Mucosa of descending colon (tissue), 3 donors: ENCODE results near the gene CRYBG2. TPM values are rescaled to one million over a fixed set of nuclear protein-coding genes. Genes with fewer than 3 reads are reported as not detected.
A peak's percentile ranks its signal among the peaks of the same experiment; 100 is the strongest.
"Not testable (repeated sequence)": the region's sequence is repeated elsewhere in the genome, so short reads cannot be mapped to it uniquely, and the experiment has no call there.

Experiments used
- ATAC-seq: fragments of 200-7000 bp; cut with Tn5 transposase; one replicate; pipeline ENCODE4 v1.9.1; 2020; ENCODE audit warnings: mild to moderate bottlenecking, moderate library complexity
- DNase-seq, 3 donors: peaks; one replicate each; pipeline ENCODE4 v3.0.0-alpha.2; 2020
- H3K36me3 ChIP-seq: fragments of 200-600 bp; one replicate; pipeline ENCODE4 v1.8.0; 2021; ENCODE audit warnings: low read depth, mild to moderate bottlenecking
- H3K4me1 ChIP-seq: fragments of 200-600 bp; one replicate; pipeline ENCODE4 v1.8.0; 2021; ENCODE audit warnings: low read depth, mild to moderate bottlenecking
- H3K4me3 ChIP-seq: fragments of 200-600 bp; one replicate; pipeline ENCODE4 v1.8.0; 2021; ENCODE audit warnings: mild to moderate bottlenecking
- H3K9me3 ChIP-seq: fragments of 200-600 bp; one replicate; pipeline ENCODE4 v1.8.0; 2021; ENCODE audit warnings: mild to moderate bottlenecking
- CTCF ChIP-seq: fragments of 200-600 bp; IDR thresholded peaks from one replicate; pipeline ENCODE4 v1.8.0; 2022; ENCODE audit warnings: antibody characterized with exemption, mild to moderate bottlenecking
- intact Hi-C, 2 donors: fragments of 100-400 bp; cut with DNase I in 1 of 2; cut with micrococcal nuclease in 1 of 2; formaldehyde crosslinking; loops; one replicate each; pipeline versions ENCODE4 v1.11.0 to v1.11.1; 2022; cut with DNase I, micrococcal nuclease
- total RNA-seq, 3 donors: library from RNA; stranded (reverse); fragmentation: NEBNext Ultra II Directional in 2 of 3; extraction: Animal tissue kit (Norgen Biotek cat#: 25700) in 2 of 3; gene quantifications; one replicate each; pipeline versions ENCODE4 v1.2.1 to v1.2.4, GENCODE V29; 2021 to 2023
- donor health status: DM: no; HTN: no; CAD: no; lungs with moderate emphysema.
- donor health status: DM: no; HTN: no; CAD: no.
- donor health status: DM: no; HTN: yes; CAD: no.

Gene CRYBG2
- total RNA-seq, 3 donors from 2014 or later = 19.4 to 27.7 (median 19.6) TPM

- DNase-seq (no peak), ATAC-seq (no peak)
- H3K9me3 ChIP-seq = no peaks in the 10 kb centered on the region
- no peaks in the 10 kb centered on the region for H3K36me3 ChIP-seq
- intact Hi-C loops = no loop called here
- TF ChIP-seq CTCF = no peak
- H3K4me1 ChIP-seq = no peaks in the 10 kb centered on the region
- H3K4me3 ChIP-seq = no peak overlapping the region
Observed at GRCh38 chr1:26373789-26374188, 19.9 kb upstream of the CRYBG2 start.

DNA sequence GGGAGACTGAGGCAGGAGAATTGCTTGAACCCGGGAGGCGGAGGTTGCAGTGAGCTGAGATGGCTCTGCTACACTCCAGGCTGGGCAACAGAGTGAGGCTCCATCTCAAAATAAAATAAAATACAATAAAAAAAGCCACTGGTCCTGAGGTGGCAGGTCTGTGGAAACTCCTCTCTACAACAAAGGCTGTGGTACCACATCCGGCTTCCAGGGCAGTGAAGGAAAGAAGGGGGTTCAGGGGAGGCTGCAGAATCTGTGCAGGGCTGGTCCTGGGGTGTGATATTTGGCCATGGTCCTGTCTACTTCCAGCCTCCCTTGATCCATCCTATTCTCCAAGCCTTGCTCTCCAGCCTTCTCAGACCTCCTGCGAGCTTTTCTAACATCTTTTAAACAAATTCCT lies 19.4 kb upstream of the CRYBG2 start:
- DNase-seq = no peak
- H3K9me3 ChIP-seq = no peaks in the 10 kb centered on the region
- H3K4me3 ChIP-seq = no peak overlapping the region
- peak; percentile 48 for ATAC-seq
- intact Hi-C loops = no loop called here
- no peaks in the 10 kb centered on the region for H3K36me3 ChIP-seq
- TF ChIP-seq CTCF = no peak
- no peaks in the 10 kb centered on the region for H3K4me1 ChIP-seq

- H3K4me3 ChIP-seq, H3K36me3 ChIP-seq, H3K4me1 ChIP-seq, intact Hi-C loops, ATAC-seq, H3K9me3 ChIP-seq, DNase-seq: not testable (repeated sequence)
Observed at GRCh38 chr1:26372611-26373010, 18.7 kb upstream of the CRYBG2 start, which contains the start of gene ZNF683. TSS of gene ZNF683 (minus strand) at chr1:26372750. CDS start at chr1:26368571, 4,179 bp downstream.

DNA sequence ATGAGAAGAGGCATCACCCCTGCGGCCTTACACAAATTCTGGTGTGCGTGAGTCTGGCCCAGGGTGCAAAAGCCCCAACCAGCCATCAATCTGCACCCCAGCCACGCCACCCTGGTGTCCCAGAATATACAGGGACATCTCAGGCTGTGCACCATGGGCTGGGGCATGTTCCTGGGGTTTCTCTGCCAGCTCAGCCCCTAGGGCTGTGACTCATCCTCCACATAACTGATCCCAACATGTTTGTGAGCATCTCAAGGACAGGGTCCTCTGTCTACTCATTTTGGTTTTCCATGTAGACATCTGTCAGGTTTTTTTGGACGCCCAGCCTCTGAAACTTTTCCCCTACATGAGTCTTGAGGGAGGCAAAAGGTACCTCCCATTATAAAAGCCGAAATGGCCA lies 18.1 kb upstream of the CRYBG2 start:
- TF ChIP-seq CTCF = no peak
- intact Hi-C loops = no loop called here
- Histone ChIP-seq H3K4me3 (no peak overlapping the region), H3K9me3 (no peaks in the 10 kb centered on the region), H3K36me3 (no peaks in the 10 kb centered on the region), H3K4me1 (no peaks in the 10 kb centered on the region)
- ATAC-seq = no peak
- DNase-seq = no peak

GRCh38 chr1:26370591-26371382 lies 16.9 kb upstream of the CRYBG2 start:
- H3K4me3 ChIP-seq = no peak overlapping the region
- H3K4me1 ChIP-seq = no peaks in the 10 kb centered on the region
- TF ChIP-seq CTCF = no peak
- no peaks in the 10 kb centered on the region for H3K9me3 ChIP-seq
- no peaks in the 10 kb centered on the region for H3K36me3 ChIP-seq
- intact Hi-C loops = no loop called here
- no peak for DNase-seq
- ATAC-seq = no peak

DNA sequence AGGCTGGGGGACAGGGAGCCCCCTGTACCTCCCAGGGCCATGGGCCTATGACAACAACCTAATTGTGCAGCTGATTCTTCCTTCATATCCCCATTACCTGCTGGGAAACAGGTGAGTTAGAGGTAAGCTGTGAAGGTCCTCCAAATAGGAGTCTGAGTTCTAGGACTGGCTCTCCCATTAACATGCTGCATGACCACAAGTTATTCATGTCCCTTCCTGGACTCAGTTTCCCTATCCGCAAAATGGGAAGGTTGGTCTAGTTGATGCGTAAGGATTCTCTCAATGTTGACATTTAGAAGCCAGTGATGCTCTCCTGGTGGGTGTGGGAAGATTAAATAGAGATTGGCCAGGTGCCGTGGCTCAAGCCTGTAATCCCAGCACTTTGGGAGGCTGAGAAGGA lies 14.6 kb upstream of the CRYBG2 start:
- ATAC-seq (no peak), DNase-seq (no peak)
- H3K9me3 ChIP-seq = no peaks in the 10 kb centered on the region
- no peak for TF ChIP-seq CTCF
- intact Hi-C loops = no loop called here
- no peak overlapping the region for H3K4me3 ChIP-seq
- no peaks in the 10 kb centered on the region for H3K36me3 ChIP-seq
- no peaks in the 10 kb centered on the region for H3K4me1 ChIP-seq
